Measurements from ENCODE around the gene USP51. TPM values are rescaled to one million over a fixed set of nuclear protein-coding genes. Genes with fewer than 3 reads are reported as not detected.

USP51 gene
- total RNA-seq, 120 experiments from 2014 or later: 2.7 to 8.1 (median 4.7) TPM

Small RNAs within 50 kb of the gene (microRNA-seq; reads per million reads assigned to microRNA genes)
- 0 reads per million in 43 experiments for gene MIR4536-1
- 0 reads per million in 43 experiments for gene MIR4536-2

Other genes with a start within 250 kb of the USP51 start
- not detected for gene PAGE3, start 224.9 kb downstream of the USP51 start, total RNA-seq
- gene MAGEH1, start 37.7 kb downstream of the USP51 start, total RNA-seq: 10 to 100 TPM; 22.8 to 95.6 (median 60.1) TPM
- under 1 TPM in 1 of 120 experiments, not detected in 119; 0.24 TPM for gene FOXR2, start 133.6 kb upstream of the USP51 start, total RNA-seq
- gene RRAGB, start 227.9 kb upstream of the USP51 start, total RNA-seq: 10 to 100 TPM; 22.0 to 53.4 (median 33.6) TPM